Liver (tissue), 9 donors: ENCODE data around the gene SERBP1. TPM values are rescaled to one million over a fixed set of nuclear protein-coding genes. Genes with fewer than 3 reads are reported as not detected.

Source experiments
- DNase-seq: peaks from one replicate; pipeline ENCODE4 v3.0.0-alpha.2; 2017; ENCODE audit warnings: low spot score
- H3K27ac ChIP-seq, 2 donors: one replicate each; pipeline ENCODE4 v1.7.0; 2013; ENCODE audit warnings: inconsistent platforms in 2 of 2, low read length in 2 of 2, control low read depth in 1 of 2, low read depth in 1 of 2, mild to moderate bottlenecking in 1 of 2
- H3K27me3 ChIP-seq, 4 donors: one replicate each; pipeline versions ENCODE4 v1.6.1 to v1.7.0; 2013; ENCODE audit warnings: low read length in 3 of 4, inconsistent platforms in 1 of 4, mild to moderate bottlenecking in 1 of 4, moderate library complexity in 1 of 4; ENCODE audit not compliant: control insufficient read depth in 4 of 4, insufficient read depth in 4 of 4
- H3K36me3 ChIP-seq, 4 donors: one replicate each; pipeline versions ENCODE4 v1.6.1 to v1.7.0; 2013; ENCODE audit warnings: low read length in 3 of 4, mild to moderate bottlenecking in 3 of 4, low read depth in 1 of 4, moderate library complexity in 1 of 4; ENCODE audit not compliant: control insufficient read depth in 4 of 4, insufficient read depth in 3 of 4
- H3K4me1 ChIP-seq, 4 donors: one replicate each; pipeline versions ENCODE4 v1.6.1 to v1.7.0; 2013; ENCODE audit warnings: low read length in 3 of 4, mild to moderate bottlenecking in 3 of 4, moderate library complexity in 1 of 4; ENCODE audit not compliant: control insufficient read depth in 4 of 4, insufficient read depth in 4 of 4
- H3K4me3 ChIP-seq, 3 donors: one replicate each; pipeline versions ENCODE4 v1.6.1 to v1.7.0; 2013; ENCODE audit warnings: low read length in 3 of 3, control low read depth in 1 of 3, low read depth in 1 of 3, mild to moderate bottlenecking in 1 of 3
- H3K9ac ChIP-seq, 2 donors: one replicate each; pipeline ENCODE4 v1.7.0; 2013; ENCODE audit warnings: low read length in 2 of 2, mild to moderate bottlenecking in 2 of 2, moderate library complexity in 2 of 2, control low read depth in 1 of 2, low read depth in 1 of 2
- H3K9me3 ChIP-seq, 4 donors: one replicate each; pipeline versions ENCODE4 v1.6.1 to v1.7.0; 2013; ENCODE audit warnings: low read length in 3 of 4; ENCODE audit not compliant: control insufficient read depth in 4 of 4
- ATF3 ChIP-seq: IDR thresholded peaks from 2 replicates; pipeline ENCODE4 v1.6.1; 2016; ENCODE audit warnings: antibody characterized with exemption
- EGR1 ChIP-seq, 2 donors: IDR thresholded peaks; 2 replicates each; pipeline ENCODE4 v1.6.1; 2016 to 2018; ENCODE audit warnings: antibody characterized with exemption in 2 of 2, low read depth in 2 of 2
- FOXA1 ChIP-seq: IDR thresholded peaks from 2 replicates; pipeline ENCODE4 v1.6.1; 2016; ENCODE audit warnings: antibody characterized with exemption
- FOXA2 ChIP-seq: IDR thresholded peaks from 2 replicates; pipeline ENCODE4 v1.6.1; 2016; ENCODE audit warnings: antibody characterized with exemption
- HNF4A ChIP-seq, 2 donors: conservative IDR thresholded peaks; 2 replicates each; pipeline ENCODE4 v1.6.1; 2016; ENCODE audit warnings: antibody characterized with exemption in 2 of 2, mild to moderate bottlenecking in 2 of 2
- HNF4G ChIP-seq: IDR thresholded peaks from 2 replicates; pipeline ENCODE4 v1.6.1; 2016; ENCODE audit warnings: antibody characterized with exemption
- JUND ChIP-seq, 2 donors: IDR thresholded peaks; 2 replicates each; pipeline ENCODE4 v1.6.1; 2016; ENCODE audit warnings: antibody characterized with exemption in 2 of 2
- MAX ChIP-seq: IDR thresholded peaks from 2 replicates; pipeline ENCODE4 v1.6.1; 2016; ENCODE audit warnings: antibody characterized with exemption
- RAD21 ChIP-seq, 2 donors: IDR thresholded peaks; 2 replicates each; pipeline ENCODE4 v1.6.1; 2016; ENCODE audit warnings: antibody characterized with exemption in 2 of 2, mild to moderate bottlenecking in 2 of 2
- RXRA ChIP-seq, 2 donors: IDR thresholded peaks; 2 replicates each; pipeline ENCODE4 v1.6.1; 2017 to 2018; ENCODE audit warnings: antibody characterized with exemption in 2 of 2, mild to moderate bottlenecking in 1 of 2
- SP1 ChIP-seq: IDR thresholded peaks from 2 replicates; pipeline ENCODE4 v1.6.1; 2018; ENCODE audit warnings: antibody characterized with exemption, mild to moderate bottlenecking
- ZBTB33 ChIP-seq: IDR thresholded peaks from 2 replicates; pipeline ENCODE4 v1.6.1; 2016; ENCODE audit warnings: antibody characterized with exemption
- WGBS: extraction: QIAGEN DNeasy Blood & Tissue Kit; methylation state at CpG from one replicate; pipeline ENCODE4 v1.1.7; 2013; 5-methylcytosine and 5-hydroxymethylcytosine counted together
- polyA plus RNA-seq, 2 donors: library from polyadenylated mRNA; stranded (reverse) in 1 of 2; unstranded in 1 of 2; fragments of 200-250 nt in 1 of 2; fragments of >200 nt in 1 of 2; fragmentation: Nextera tagmentation in 1 of 2; extraction: Ambion mirVana in 1 of 2; gene quantifications; one replicate each; pipeline versions ENCODE4 v1.2.1 to v1.2.3, GENCODE V29; 2013 to 2015
- total RNA-seq, 2 donors: library from RNA; depleted of rRNA; stranded (reverse); fragments of >200 nt; gene quantifications; one replicate each; pipeline ENCODE4 v1.2.3, GENCODE V29; 2014
- TF ChIP-seq, protein P1 (sequence below): IDR thresholded peaks from 2 replicates; pipeline ENCODE4 v1.6.1; 2016; ENCODE audit warnings: antibody characterized with exemption, mild to moderate bottlenecking
- TF ChIP-seq, protein P2 (sequence below): fragments of 150-350 bp; IDR thresholded peaks from 2 replicates; pipeline ENCODE4 v1.5.1; 2017; ENCODE audit warnings: improper control_type of control experiment, low read depth, low read length; ENCODE audit not compliant: missing input control
- donor health status: healthy.
- donor health status: healthy.
- donor health status: healthy.
- donor health status: healthy.
- donor health status: healthy.

SERBP1 gene
- total and polyA plus RNA-seq, 4 donors = 66.6 to 140 (median 117) TPM

- WGBS = 95% methylated on average over 3 of the region's 3 CpGs
- Histone ChIP-seq H3K9me3 (no peaks in the 10 kb centered on the region), H3K27me3 (no peaks in the 10 kb centered on the region), H3K4me3 (no peak overlapping the region), H3K4me1 (no peaks in the 10 kb centered on the region), H3K36me3 (no peaks in the 10 kb centered on the region), H3K9ac (no peak overlapping the region), H3K27ac (no peak overlapping the region)
- no peak for DNase-seq
- TF ChIP-seq FOXA1 = no peak
- no peak for TF ChIP-seq RAD21 (IDR thresholded peaks at IDR 0.05)
- TF ChIP-seq ZBTB33 = no peak
- TF ChIP-seq SP1 = no peak
- TF ChIP-seq, protein P1, sequence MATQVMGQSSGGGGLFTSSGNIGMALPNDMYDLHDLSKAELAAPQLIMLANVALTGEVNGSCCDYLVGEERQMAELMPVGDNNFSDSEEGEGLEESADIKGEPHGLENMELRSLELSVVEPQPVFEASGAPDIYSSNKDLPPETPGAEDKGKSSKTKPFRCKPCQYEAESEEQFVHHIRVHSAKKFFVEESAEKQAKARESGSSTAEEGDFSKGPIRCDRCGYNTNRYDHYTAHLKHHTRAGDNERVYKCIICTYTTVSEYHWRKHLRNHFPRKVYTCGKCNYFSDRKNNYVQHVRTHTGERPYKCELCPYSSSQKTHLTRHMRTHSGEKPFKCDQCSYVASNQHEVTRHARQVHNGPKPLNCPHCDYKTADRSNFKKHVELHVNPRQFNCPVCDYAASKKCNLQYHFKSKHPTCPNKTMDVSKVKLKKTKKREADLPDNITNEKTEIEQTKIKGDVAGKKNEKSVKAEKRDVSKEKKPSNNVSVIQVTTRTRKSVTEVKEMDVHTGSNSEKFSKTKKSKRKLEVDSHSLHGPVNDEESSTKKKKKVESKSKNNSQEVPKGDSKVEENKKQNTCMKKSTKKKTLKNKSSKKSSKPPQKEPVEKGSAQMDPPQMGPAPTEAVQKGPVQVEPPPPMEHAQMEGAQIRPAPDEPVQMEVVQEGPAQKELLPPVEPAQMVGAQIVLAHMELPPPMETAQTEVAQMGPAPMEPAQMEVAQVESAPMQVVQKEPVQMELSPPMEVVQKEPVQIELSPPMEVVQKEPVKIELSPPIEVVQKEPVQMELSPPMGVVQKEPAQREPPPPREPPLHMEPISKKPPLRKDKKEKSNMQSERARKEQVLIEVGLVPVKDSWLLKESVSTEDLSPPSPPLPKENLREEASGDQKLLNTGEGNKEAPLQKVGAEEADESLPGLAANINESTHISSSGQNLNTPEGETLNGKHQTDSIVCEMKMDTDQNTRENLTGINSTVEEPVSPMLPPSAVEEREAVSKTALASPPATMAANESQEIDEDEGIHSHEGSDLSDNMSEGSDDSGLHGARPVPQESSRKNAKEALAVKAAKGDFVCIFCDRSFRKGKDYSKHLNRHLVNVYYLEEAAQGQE = no peak
- TF ChIP-seq HNF4A (conservative IDR thresholded peaks at IDR 0.05) = no peak
- TF ChIP-seq JUND (IDR thresholded peaks at IDR 0.05) = no peak
- no peak for TF ChIP-seq FOXA2
Observed at GRCh38 chr1:67459068-67459467, 28.9 kb upstream of the SERBP1 start.

DNA sequence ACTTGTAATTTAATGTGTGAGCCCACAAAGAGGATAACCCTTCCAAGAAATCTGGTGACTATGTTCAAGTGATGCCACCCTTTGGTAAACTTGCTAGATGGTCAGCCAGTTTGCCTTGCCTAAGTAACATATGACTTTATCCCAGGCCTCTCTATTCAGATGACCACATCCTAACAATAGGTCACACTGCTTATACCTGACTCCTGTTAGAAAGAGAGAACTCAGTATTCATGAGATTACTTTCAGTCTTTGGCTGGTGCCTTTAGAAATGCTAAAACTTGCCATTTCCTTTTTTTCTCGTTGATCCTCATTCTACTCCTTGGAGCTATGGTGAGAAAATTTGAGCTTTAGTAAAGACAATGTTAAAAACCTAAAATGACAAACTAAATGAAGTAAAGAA lies 28.5 kb upstream of the SERBP1 start:
- H3K4me3 ChIP-seq = no peak overlapping the region
- no peaks in the 10 kb centered on the region for H3K36me3 ChIP-seq
- no peaks in the 10 kb centered on the region for H3K4me1 ChIP-seq
- H3K27ac ChIP-seq = no peak overlapping the region
- WGBS = 68% methylated on average over 1 of the region's 1 CpG
- no peaks in the 10 kb centered on the region for H3K27me3 ChIP-seq
- DNase-seq = no peak
- H3K9me3 ChIP-seq = no peaks in the 10 kb centered on the region
- H3K9ac ChIP-seq = no peak overlapping the region
- no peak for TF ChIP-seq FOXA1
- no peak for TF ChIP-seq SP1
- no peak for TF ChIP-seq HNF4A (conservative IDR thresholded peaks at IDR 0.05)
- no peak for TF ChIP-seq ATF3
- TF ChIP-seq, protein P1 = no peak
- no peak for TF ChIP-seq EGR1 (IDR thresholded peaks at IDR 0.05; ENCODE audit: low read depth in 2 of 2)
- TF ChIP-seq JUND (IDR thresholded peaks at IDR 0.05) = no peak
- TF ChIP-seq HNF4G = no peak
- no peak for TF ChIP-seq MAX
- no peak for TF ChIP-seq ZBTB33
- TF ChIP-seq, protein P2, sequence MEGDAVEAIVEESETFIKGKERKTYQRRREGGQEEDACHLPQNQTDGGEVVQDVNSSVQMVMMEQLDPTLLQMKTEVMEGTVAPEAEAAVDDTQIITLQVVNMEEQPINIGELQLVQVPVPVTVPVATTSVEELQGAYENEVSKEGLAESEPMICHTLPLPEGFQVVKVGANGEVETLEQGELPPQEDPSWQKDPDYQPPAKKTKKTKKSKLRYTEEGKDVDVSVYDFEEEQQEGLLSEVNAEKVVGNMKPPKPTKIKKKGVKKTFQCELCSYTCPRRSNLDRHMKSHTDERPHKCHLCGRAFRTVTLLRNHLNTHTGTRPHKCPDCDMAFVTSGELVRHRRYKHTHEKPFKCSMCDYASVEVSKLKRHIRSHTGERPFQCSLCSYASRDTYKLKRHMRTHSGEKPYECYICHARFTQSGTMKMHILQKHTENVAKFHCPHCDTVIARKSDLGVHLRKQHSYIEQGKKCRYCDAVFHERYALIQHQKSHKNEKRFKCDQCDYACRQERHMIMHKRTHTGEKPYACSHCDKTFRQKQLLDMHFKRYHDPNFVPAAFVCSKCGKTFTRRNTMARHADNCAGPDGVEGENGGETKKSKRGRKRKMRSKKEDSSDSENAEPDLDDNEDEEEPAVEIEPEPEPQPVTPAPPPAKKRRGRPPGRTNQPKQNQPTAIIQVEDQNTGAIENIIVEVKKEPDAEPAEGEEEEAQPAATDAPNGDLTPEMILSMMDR = no peak
- TF ChIP-seq RXRA (IDR thresholded peaks at IDR 0.05) = no peak
- no peak for TF ChIP-seq FOXA2
